GM18519 (cell line): Measurements from ENCODE around the gene CACNG7.
"Not testable (repeated sequence)": the region's sequence is repeated elsewhere in the genome, so short reads cannot be mapped to it uniquely, and the experiment has no call there.

Experiments used
- ATAC-seq: cut with Tn5 transposase; IDR thresholded peaks from one replicate; pipeline ENCODE4 v1.9.1; 2021; ENCODE audit warnings: mild to moderate bottlenecking, moderate library complexity; ENCODE audit not compliant: unreplicated experiment, low FRiP score

Gene CACNG7

GRCh38 chr19:53908935-53909415 lies at the start of gene CACNG7:
TSS of gene CACNG7 (plus strand) at chr19:53909278. CDS start at chr19:53912832, 3,554 bp downstream.
- no peak for ATAC-seq

- ATAC-seq: no peak
These were observed 44.7 kb upstream of the CACNG7 start for GRCh38 chr19:53864308-53864836.

DNA sequence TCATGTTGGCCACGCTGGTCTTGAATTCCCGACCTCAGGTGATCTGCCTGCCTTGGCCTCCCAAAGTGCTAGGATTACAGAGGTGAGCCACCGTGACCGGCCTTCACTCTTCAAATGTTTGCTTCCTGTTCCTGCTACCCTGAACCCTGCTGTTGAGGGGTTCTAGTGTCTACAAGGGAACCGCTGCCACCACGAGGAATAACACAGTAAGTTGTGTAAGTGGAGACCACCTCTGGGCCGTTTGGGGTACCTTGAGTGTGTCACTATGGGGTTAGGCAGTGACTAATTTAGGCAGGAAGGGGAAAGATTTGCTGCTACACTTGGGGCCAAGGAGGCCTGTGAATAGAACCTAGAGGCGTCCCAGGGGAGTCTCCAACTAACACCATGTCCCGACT lies 43.6 kb upstream of the CACNG7 start:
- no peak for ATAC-seq

DNA sequence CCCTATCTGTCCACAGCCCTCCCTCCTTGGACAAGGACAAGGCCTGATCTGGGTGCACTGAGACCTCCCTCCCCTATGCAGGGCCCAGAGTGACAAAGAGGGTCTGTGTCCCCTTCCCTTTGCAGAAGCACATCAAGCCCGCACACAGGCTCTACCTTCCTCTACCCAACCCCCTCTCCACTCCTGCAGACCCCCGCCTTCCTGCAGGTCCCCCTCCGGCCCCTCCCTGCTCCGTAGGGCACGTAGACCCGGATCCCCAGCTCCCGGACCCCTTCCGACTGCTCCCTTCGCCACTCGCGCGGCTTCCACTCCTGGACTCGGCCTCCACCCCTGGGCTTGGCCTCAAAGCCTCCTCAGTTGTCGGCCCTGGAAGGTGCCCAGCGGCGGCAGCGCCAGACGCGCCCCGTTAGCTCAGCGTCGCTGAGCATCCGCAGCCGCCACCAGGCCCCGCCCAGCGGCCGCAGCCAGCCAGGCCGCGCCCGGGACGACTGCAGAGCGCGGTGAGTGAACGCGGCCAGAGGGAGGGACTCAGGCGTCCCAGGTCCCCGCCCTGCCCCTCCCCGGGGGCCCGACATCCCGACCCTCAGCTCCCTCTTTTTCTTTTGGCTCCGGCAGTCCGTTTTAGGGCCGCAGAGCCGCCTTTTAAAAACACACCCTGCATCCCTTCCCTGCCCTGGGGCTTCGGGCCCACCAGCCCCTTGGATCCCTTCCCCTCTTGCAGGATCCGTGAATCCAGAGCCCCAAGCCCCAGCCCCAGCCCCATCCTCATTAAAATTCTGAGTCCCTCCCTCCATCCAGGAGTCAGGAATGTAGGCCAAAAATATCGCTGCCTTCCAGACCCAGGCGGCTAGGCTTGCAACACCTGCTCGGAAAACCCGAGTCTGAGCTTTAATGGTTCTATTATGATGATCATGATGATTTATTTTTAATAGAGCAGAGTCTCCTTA lies 42.9 kb upstream of the CACNG7 start:
- no peak for ATAC-seq

- ATAC-seq: no peak
These were observed 42.2 kb upstream of the CACNG7 start for GRCh38 chr19:53866865-53867224.

DNA sequence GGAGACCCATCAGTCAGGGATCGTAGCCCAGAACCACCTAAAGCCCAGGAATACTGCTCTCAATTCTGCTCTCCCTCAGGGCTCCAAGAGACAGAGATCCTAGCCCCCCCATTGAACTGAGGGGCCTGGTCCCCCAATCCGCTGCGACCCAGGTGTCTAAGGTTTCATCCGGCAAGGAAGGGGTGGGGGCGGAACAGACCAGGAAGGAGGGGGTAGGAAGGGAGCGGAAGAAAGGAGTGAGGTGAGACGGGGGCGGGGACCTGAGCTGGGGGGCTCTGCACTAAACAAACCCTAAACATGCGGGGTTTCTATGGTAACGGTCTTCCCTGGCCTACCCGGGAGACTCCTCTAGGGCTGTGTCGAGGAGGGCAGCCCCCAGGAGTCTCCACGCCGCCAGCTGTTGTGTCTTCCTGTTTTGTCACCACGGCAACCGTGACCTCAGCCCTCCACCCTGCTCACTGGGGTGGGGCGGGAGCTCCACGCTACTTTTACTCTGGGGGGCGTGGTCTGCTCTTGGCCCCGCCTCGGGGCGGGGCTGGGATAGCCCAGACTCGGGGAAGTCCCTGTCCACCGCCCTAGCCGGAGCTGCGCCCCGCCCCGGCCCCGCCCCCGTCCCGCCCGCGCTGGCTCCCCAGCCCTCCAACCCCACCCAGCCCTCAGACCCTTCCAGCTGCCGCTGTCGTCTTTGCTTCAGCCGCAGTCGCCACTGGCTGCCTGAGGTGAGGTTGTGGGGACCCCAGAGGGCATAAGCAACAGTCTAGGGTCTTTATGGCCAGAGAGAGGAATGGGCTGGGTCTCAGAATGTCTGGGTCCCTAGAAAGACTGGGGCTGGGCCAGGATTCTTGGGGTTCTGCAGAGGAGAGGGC lies 41.6 kb upstream of the CACNG7 start, which contains the start of gene MYADM:
Gene MYADM, plus strand, starts transcription at position 659 of the 866 bp plus-strand sequence. CDS start 5,647 bp downstream, outside the sequence.
- ATAC-seq: peak; percentile 49

DNA sequence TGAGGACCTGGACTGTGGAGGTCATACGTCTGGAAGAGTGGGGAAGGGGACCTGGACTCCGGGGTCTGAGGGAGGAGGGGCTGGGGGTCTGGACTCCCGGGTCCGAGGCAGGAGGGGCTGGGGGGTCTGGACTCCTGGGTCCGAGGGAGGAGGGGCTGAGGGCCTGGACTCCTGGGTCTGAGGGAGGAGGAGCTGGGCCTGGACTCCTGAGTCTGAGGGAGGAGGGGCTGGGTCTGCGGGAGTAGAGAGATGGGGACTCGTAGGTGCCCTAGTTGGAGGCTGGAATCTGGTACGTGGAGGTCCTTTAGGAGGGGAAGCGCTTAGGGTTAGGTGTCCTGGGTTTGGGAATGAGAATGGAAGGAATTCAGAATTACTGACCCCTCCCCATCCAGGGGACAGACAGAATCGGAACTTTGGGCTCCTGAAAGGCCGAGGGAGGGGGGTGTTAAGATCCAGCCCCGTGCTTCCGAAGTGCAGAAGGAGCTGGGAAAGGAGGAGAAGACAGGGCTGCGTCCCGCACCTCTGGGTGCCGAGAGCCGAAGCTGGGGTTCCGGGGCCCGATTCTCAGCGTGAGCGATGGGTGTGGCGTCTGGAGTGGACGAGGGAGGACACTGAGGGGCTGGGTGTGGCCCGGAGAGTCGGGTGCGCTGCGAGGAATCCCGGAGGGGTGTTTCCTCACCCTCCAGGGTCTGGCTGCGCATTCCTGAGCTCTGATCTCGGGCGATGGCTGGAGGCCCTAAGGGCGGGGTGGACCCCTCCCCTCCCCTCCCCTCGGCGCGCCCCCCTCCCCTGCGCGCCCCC lies 40.8 kb upstream of the CACNG7 start:
- no peak for ATAC-seq

- peak; percentile 30 for ATAC-seq
These were observed 39.9 kb upstream of the CACNG7 start for GRCh38 chr19:53868892-53869804.

GRCh38 chr19:53869805-53870484 lies 39.1 kb upstream of the CACNG7 start:
- not testable (repeated sequence) for ATAC-seq

DNA sequence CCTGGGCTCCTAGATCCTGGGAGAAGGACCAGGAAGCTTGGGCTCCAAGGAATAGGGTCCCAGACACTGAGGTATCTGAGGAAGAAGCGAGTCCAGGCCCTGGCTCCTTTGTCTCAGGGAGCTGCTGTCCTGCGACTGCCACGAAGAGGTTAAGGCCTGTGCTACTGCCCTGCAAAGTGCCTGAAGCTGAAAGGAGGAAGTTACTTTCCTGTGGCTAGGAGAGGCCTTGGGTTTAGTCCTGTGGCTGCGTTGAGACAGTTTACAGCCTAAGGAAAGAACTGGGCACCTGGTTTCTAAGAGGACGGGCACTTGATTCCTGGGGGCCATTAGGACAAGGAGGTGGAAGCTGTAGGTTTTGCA lies 38.6 kb upstream of the CACNG7 start:
- ATAC-seq: no peak

DNA sequence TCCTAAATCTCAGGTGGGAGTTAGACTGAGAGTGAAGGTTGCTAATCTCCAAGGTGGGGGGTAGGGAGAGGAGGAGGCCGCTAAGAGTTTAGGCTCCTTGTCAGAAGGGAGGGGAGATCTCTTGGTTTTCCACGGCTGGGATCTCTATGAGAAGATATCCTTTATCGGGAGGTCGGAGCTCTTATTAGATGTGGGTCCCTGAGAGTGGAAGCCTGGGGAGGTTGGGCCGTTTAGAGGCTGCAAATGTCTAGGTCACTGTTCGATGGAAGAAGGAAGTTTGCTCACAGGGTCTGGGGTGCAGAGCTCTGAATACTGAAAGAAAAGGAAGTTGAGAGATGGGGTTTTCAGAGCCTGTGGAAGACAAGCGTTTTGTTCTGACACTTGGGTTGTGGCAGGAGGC lies 37.6 kb upstream of the CACNG7 start:
- no peak for ATAC-seq

GRCh38 chr19:53872762-53873161 lies 36.3 kb upstream of the CACNG7 start:
- ATAC-seq: no peak

DNA sequence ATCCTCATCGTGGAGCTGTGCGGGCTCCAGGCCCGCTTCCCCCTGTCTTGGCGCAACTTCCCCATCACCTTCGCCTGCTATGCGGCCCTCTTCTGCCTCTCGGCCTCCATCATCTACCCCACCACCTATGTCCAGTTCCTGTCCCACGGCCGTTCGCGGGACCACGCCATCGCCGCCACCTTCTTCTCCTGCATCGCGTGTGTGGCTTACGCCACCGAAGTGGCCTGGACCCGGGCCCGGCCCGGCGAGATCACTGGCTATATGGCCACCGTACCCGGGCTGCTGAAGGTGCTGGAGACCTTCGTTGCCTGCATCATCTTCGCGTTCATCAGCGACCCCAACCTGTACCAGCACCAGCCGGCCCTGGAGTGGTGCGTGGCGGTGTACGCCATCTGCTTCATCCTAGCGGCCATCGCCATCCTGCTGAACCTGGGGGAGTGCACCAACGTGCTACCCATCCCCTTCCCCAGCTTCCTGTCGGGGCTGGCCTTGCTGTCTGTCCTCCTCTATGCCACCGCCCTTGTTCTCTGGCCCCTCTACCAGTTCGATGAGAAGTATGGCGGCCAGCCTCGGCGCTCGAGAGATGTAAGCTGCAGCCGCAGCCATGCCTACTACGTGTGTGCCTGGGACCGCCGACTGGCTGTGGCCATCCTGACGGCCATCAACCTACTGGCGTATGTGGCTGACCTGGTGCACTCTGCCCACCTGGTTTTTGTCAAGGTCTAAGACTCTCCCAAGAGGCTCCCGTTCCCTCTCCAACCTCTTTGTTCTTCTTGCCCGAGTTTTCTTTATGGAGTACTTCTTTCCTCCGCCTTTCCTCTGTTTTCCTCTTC lies 35.1 kb upstream of the CACNG7 start:
- ATAC-seq: no peak

DNA sequence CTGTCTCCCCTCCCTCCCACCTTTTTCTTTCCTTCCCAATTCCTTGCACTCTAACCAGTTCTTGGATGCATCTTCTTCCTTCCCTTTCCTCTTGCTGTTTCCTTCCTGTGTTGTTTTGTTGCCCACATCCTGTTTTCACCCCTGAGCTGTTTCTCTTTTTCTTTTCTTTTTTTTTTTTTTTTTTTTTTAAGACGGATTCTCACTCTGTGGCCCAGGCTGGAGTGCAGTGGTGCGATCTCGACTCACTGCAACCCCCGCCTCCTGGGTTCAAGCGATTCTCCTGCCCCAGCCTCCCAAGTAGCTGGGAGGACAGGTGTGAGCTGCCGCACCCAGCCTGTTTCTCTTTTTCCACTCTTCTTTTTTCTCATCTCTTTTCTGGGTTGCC lies 34.5 kb upstream of the CACNG7 start:
- no peak for ATAC-seq

DNA sequence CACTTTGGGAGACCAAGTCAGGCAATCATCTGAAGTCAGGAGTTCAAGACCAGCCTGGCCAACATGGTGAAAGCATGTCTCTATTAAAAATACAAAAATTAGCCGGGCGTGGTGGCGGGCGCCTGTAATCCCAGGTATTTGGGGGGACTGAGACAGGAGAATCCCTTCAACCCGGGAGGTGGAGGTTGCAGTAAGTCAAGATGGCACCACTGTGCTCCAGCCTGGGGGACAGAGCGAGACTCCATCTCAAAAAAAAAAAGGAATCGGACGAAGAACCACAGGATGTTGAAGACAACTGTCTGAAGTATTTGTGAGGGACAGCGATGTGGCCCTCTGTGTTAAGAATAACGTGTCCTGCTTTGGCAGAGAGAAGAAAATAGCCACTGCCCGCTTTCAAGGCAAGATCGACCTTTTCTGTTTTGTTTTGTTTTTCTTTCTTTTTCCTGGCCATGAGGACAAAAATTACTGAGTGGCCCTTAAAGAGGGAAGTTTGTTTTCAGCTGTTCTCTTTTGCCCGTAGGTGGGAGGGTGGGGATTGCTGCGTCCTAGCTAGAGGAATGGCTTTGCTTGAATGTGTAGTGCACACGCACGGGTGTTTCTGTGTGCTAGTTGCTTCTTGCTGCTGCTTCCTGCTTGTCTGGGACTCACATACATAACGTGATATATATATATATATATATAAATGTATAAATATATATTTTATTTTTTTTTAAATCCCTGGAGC lies 33.3 kb upstream of the CACNG7 start:
- ATAC-seq: no peak

GRCh38 chr19:53876651-53877224 lies 32.3 kb upstream of the CACNG7 start:
- ATAC-seq: no peak

GRCh38 chr19:53877361-53877766 lies 31.7 kb upstream of the CACNG7 start:
- ATAC-seq: no peak
